ENCODE data around the gene FAM163A. TPM values are rescaled to one million over a fixed set of nuclear protein-coding genes. Genes with fewer than 3 reads are reported as not detected.

FAM163A gene
- total and polyA plus RNA-seq, 7 donors: 0.04 to 0.52 (median 0.08) TPM; not detected in 2

DNA sequence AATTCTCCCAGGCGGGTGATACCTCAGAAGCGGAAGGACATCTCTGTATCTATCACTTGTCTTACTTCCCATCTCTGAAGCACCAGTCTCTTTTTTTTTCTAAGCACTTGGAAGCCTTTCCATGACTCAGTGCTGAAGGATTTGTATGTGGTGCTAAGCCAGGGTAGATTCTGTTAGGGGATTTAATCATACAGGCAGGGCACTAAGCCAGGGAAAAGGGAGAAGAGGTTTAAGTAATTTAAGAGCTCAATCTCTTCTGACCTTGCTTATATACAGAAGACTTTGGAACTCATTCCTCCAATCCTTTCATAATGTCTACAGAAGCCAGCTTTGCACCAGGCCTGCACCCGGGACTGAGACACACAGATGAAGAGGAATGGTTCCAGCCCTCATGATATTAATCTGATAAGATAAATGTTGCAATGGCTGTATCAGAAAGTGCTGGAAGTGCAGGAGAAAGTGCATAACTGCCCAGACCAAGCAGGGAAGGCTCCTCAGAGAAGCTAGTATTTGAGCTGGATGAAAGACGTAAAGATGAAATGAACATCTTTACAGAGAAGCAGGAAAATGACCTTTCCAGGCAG, 11.0 kb downstream of the FAM163A start:
- H3K4me1 ChIP-seq: no peaks in the 10 kb centered on the region
- H3K27ac ChIP-seq: no peak overlapping the region
- H3K4me3 ChIP-seq: no peak overlapping the region
- H3K27me3 ChIP-seq (ENCODE audit: insufficient read depth in 3 of 3, low read length in 2 of 3): peaks cover 0 to 8% (median 3%) of the 10 kb centered on the region in 3 donors
- intact Hi-C loops (cut with DNase I): no loop called here
- peaks cover 7% of the 10 kb centered on the region for H3K9me3 ChIP-seq
- TF ChIP-seq, protein P1, sequence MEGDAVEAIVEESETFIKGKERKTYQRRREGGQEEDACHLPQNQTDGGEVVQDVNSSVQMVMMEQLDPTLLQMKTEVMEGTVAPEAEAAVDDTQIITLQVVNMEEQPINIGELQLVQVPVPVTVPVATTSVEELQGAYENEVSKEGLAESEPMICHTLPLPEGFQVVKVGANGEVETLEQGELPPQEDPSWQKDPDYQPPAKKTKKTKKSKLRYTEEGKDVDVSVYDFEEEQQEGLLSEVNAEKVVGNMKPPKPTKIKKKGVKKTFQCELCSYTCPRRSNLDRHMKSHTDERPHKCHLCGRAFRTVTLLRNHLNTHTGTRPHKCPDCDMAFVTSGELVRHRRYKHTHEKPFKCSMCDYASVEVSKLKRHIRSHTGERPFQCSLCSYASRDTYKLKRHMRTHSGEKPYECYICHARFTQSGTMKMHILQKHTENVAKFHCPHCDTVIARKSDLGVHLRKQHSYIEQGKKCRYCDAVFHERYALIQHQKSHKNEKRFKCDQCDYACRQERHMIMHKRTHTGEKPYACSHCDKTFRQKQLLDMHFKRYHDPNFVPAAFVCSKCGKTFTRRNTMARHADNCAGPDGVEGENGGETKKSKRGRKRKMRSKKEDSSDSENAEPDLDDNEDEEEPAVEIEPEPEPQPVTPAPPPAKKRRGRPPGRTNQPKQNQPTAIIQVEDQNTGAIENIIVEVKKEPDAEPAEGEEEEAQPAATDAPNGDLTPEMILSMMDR (IDR thresholded peaks at IDR 0.05): no peak
- ATAC-seq (no peak), DNase-seq (no peak)
- 79 to 82% (median 81%) methylated on average over 4 of the region's 4 CpGs for WGBS, 3 donors
- no peaks in the 10 kb centered on the region for H3K36me3 ChIP-seq (ENCODE audit: insufficient read depth in 1 of 2, low read depth in 1 of 2)

DNA sequence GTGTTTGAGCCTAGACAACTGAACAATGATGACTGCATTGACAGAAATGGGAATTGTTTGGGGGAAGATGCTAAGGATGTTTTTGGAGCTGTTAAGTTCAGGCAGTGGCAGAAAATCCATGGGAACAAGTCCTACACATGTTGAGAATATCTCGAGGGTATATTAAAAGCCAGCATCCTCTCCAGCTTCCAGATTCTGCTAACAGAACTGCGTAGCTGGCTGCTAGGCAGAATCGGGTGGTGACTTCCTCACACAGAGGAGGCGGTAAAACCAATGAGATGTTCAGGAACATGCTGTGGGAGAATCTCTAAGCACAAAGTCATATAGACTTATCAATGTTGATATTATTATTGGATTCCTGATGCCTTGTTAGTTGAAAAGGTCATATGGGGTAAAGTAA, 14.8 kb downstream of the FAM163A start:
- Histone ChIP-seq H3K4me3 (no peak overlapping the region), H3K36me3 (ENCODE audit: insufficient read depth in 1 of 2, low read depth in 1 of 2) (no peaks in the 10 kb centered on the region), H3K4me1 (no peaks in the 10 kb centered on the region), H3K9me3 (no peaks in the 10 kb centered on the region), H3K27ac (no peak overlapping the region), H3K27me3 (ENCODE audit: insufficient read depth in 3 of 3, low read length in 2 of 3) (peaks cover 0 to 8% (median 4%) of the 10 kb centered on the region in 3 donors)
- intact Hi-C loops (cut with DNase I): no loop called here
- ATAC-seq (no peak), DNase-seq (no peak)
- TF ChIP-seq, protein P1 (IDR thresholded peaks at IDR 0.05): no peak
- WGBS, 3 donors: 60 to 69% (median 61%) methylated on average over 4 of the region's 4 CpGs

DNA sequence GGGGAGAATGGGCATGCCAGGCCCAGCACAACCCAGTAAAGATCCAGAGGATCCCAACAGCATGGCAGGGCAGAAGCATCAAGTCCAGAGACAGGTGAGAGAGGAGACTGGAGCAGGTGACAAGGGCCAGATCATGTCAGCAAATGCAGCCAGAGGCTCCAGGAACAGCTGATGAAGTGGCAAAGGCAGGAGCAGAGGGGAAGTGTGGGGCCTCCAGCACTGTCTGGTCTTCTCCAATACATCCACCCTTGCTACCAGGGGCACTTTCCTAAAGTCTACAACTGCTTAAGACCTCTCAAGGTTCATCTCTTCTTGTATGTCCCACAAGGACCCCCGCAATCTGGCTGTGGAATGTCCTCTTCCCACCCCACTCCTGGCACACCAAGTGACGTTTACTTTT, 17.4 kb downstream of the FAM163A start:
- intact Hi-C loops (cut with DNase I): no loop called here
- Histone ChIP-seq H3K4me3 (no peak overlapping the region), H3K27me3 (ENCODE audit: insufficient read depth in 3 of 3, low read length in 2 of 3) (peaks cover 0 to 8% (median 4%) of the 10 kb centered on the region in 3 donors), H3K9me3 (no peaks in the 10 kb centered on the region), H3K36me3 (ENCODE audit: insufficient read depth in 1 of 2, low read depth in 1 of 2) (no peaks in the 10 kb centered on the region), H3K27ac (no peak overlapping the region), H3K4me1 (no peaks in the 10 kb centered on the region)
- TF ChIP-seq, protein P1 (IDR thresholded peaks at IDR 0.05): no peak
- ATAC-seq (no peak), DNase-seq (no peak)
- 71 to 83% (median 74%) methylated on average over 2 of the region's 2 CpGs for WGBS, 3 donors

DNA sequence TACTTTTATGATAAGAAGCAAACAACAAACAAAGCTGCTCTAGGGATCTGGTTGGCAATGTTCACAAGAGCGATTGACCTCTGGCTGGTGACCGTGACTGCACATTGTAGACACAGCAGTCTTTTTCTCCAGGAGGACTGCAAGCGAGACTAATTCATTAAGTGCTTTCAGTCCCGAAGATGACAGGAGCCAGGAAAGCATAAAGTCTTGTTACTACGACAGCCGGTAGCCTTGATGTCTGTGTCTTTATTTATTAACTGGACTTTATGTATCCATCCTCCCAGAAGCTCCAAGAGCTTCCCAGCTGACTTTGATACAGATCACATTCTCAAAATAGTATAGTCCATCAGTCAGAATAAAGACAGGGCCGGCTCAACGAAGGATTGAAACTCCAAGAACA, 18.2 kb downstream of the FAM163A start:
- no peaks in the 10 kb centered on the region for H3K36me3 ChIP-seq (ENCODE audit: insufficient read depth in 1 of 2, low read depth in 1 of 2)
- TF ChIP-seq, protein P1 (IDR thresholded peaks at IDR 0.05): no peak
- H3K4me3 ChIP-seq: no peak overlapping the region
- intact Hi-C loops (cut with DNase I): no loop called here
- ATAC-seq (no peak), DNase-seq (no peak)
- no peaks in the 10 kb centered on the region for H3K9me3 ChIP-seq
- no peaks in the 10 kb centered on the region for H3K4me1 ChIP-seq
- no peak overlapping the region for H3K27ac ChIP-seq
- WGBS, 3 donors: 20 to 26% (median 23%) methylated on average over 8 of the region's 8 CpGs
- H3K27me3 ChIP-seq (ENCODE audit: insufficient read depth in 3 of 3, low read length in 2 of 3): peaks cover 0 to 4% (median 4%) of the 10 kb centered on the region in 3 donors
